Loucy (cell line): ENCODE data around the gene PRADC1.
"Not testable (repeated sequence)": the region's sequence is repeated elsewhere in the genome, so short reads cannot be mapped to it uniquely, and the experiment has no call there.

Experiments
- H2AFZ ChIP-seq: fragments of 200-600 bp; sonication (generic); 2 replicates; pipeline ENCODE4 v1.6.0; 2016; ENCODE audit warnings: antibody characterized with exemption, mild to moderate bottlenecking, low read length, moderate library complexity
- H3F3A ChIP-seq: fragments of 200-600 bp; 2 replicates; pipeline ENCODE4 v1.6.0; 2016; ENCODE audit warnings: antibody characterized with exemption, low read depth, mild to moderate bottlenecking
- H3K27me3 ChIP-seq: fragments of 200-600 bp; sonication (generic); 2 replicates; pipeline ENCODE4 v1.6.1; 2014; ENCODE audit warnings: low read length, mild to moderate bottlenecking; ENCODE audit not compliant: insufficient read depth, poor library complexity, severe bottlenecking
- H3K36me3 ChIP-seq: fragments of 200-600 bp; sonication (generic); 2 replicates; pipeline ENCODE4 v1.6.1; 2016; ENCODE audit warnings: low read length; ENCODE audit not compliant: insufficient read depth
- H3K4me1 ChIP-seq: fragments of 200-600 bp; sonication (generic); 2 replicates; pipeline ENCODE4 v1.5.1; 2014; ENCODE audit warnings: low read length, mild to moderate bottlenecking; ENCODE audit not compliant: insufficient read depth, poor library complexity, severe bottlenecking
- H3K4me2 ChIP-seq: fragments of 200-600 bp; sonication (generic); 2 replicates; pipeline ENCODE4 v1.6.0; 2014; ENCODE audit warnings: antibody characterized with exemption, low read length, low read depth, mild to moderate bottlenecking; ENCODE audit not compliant: poor library complexity, severe bottlenecking
- H3K4me3 ChIP-seq: fragments of 200-600 bp; sonication (generic); 2 replicates; pipeline ENCODE4 v1.5.1; 2014; ENCODE audit warnings: low read length, mild to moderate bottlenecking, mixed read lengths; ENCODE audit not compliant: poor library complexity, severe bottlenecking
- H3K79me2 ChIP-seq: fragments of 200-600 bp; sonication (generic); 2 replicates; pipeline ENCODE4 v1.6.1; 2014; ENCODE audit warnings: low read length; ENCODE audit not compliant: insufficient read depth
- H3K9ac ChIP-seq: fragments of 200-600 bp; sonication (generic); 2 replicates; pipeline ENCODE4 v1.6.0; 2014; ENCODE audit warnings: mild to moderate bottlenecking, low read depth, low read length, moderate library complexity; ENCODE audit not compliant: poor library complexity, severe bottlenecking
- H3K9me2 ChIP-seq: fragments of 200-600 bp; sonication (generic); replicated peaks from 2 replicates; pipeline ENCODE4 v1.6.1; 2016; ENCODE audit warnings: low read depth, low read length, mixed read lengths
- H3K9me3 ChIP-seq: fragments of 200-600 bp; sonication (generic); 2 replicates; pipeline ENCODE4 v1.6.1; 2014; ENCODE audit warnings: mild to moderate bottlenecking, antibody characterized with exemption, low read length, low read depth; ENCODE audit not compliant: insufficient read depth
- H4K20me1 ChIP-seq: fragments of 200-600 bp; sonication (generic); 2 replicates; pipeline ENCODE4 v1.6.0; 2014; ENCODE audit warnings: antibody characterized with exemption, low read length, mild to moderate bottlenecking; ENCODE audit not compliant: insufficient read depth, poor library complexity, severe bottlenecking
- EZH2phosphoT487 ChIP-seq: fragments of 200-600 bp; IDR thresholded peaks from 2 replicates; pipeline ENCODE4 v1.6.1; 2018; ENCODE audit warnings: antibody characterized with exemption, mild to moderate bottlenecking, moderate library complexity, borderline replicate concordance
- TF ChIP-seq, protein P1 (sequence below): fragments of 200-600 bp; sonication (generic); conservative IDR thresholded peaks from 2 replicates; pipeline ENCODE4 v1.5.1; 2014; ENCODE audit warnings: mild to moderate bottlenecking, antibody characterized with exemption, low read length

The PRADC1 gene

DNA sequence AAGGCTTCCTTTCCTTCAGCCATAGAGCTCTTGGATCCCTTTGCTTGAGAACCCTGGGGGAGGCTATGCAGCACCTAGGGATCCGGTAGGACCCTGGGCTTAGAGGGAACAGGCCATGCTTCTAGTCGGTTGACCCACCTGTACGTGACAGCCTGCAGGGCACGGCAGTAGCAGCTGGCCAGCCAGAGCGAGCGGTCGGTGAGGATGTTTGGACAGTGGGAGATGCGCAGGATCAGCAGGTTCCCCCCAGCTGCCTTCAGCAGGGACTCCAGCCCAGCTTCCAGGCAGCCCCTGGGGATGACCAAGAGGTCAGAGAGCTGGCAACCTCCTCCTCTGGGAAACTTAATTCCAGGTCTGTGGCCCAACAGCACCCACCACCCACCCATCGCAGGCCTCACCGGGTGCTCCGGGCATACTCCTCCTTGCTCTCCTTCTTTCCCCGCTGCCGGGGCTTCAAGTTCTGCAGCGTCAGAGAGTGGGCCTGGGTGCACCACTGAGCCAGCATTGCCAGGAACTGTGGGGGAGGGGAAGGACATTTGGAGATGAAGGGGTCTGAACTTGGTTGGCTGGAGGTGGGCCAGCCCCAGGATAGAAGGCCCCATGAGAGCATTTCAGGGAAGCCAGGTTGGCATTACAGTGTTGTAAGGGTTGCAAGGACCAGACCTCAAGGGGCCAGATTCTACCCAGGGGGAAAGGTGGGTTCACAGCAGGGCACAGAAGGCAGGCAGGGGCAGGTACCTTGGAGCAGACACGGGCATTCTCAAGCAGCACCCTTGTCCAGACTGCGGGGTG is 30.7 kb upstream of the PRADC1 start:
- Histone ChIP-seq H3K9me3 (no peaks in the 10 kb centered on the region), H3K4me3 (no peak overlapping the region), H3K4me1 (no peaks in the 10 kb centered on the region), H3K9ac (no peak overlapping the region), H3K79me2 (no peaks in the 10 kb centered on the region), H2AFZ (no peak overlapping the region), H3K36me3 (peaks cover 57% of the 10 kb centered on the region; the same call in 1 of the 2 replicates), H4K20me1 (no peaks in the 10 kb centered on the region), H3K27me3 (no peaks in the 10 kb centered on the region), H3F3A (no peaks in the 10 kb centered on the region), H3K4me2 (no peak overlapping the region), H3K9me2 (no peaks in the 10 kb centered on the region)
- no peak for TF ChIP-seq EZH2phosphoT487
- TF ChIP-seq, protein P1, sequence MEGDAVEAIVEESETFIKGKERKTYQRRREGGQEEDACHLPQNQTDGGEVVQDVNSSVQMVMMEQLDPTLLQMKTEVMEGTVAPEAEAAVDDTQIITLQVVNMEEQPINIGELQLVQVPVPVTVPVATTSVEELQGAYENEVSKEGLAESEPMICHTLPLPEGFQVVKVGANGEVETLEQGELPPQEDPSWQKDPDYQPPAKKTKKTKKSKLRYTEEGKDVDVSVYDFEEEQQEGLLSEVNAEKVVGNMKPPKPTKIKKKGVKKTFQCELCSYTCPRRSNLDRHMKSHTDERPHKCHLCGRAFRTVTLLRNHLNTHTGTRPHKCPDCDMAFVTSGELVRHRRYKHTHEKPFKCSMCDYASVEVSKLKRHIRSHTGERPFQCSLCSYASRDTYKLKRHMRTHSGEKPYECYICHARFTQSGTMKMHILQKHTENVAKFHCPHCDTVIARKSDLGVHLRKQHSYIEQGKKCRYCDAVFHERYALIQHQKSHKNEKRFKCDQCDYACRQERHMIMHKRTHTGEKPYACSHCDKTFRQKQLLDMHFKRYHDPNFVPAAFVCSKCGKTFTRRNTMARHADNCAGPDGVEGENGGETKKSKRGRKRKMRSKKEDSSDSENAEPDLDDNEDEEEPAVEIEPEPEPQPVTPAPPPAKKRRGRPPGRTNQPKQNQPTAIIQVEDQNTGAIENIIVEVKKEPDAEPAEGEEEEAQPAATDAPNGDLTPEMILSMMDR = no peak

DNA sequence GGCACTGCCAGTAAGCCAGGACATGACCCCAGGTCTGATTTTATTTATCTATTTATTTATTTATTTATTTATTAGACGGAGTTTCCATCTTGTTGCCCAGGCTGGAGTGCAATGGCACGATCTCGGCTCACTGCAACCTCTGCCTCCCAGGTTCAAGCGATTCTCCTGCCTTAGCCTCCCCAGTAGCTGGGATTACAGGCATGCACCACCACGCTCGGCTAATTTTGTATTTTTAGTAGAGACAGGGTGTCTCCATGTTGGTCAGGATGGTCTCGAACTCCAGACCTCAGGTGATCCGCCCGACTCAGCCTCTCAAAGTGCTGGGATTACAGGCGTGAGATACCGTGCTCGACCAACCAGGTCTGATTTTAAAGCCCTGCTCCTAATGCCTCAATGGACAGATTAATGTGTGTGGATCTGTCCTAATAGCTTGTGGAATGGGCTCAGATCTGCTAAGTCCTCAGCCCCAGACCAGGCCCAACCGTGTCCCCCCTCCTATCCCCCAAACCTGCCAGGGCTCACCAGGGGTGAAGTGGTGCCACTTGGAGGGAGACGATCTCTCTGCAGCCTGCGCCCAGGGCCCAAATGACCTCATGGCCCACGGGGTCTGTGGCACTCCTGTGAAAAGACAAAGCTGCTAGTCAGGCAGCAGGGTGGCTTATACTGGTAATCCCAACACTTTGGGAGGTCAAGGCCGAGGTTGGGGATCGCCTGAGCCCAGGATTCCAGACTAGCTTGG is 29.8 kb upstream of the PRADC1 start:
- not testable (repeated sequence) for H2AFZ ChIP-seq, H3K79me2 ChIP-seq

DNA sequence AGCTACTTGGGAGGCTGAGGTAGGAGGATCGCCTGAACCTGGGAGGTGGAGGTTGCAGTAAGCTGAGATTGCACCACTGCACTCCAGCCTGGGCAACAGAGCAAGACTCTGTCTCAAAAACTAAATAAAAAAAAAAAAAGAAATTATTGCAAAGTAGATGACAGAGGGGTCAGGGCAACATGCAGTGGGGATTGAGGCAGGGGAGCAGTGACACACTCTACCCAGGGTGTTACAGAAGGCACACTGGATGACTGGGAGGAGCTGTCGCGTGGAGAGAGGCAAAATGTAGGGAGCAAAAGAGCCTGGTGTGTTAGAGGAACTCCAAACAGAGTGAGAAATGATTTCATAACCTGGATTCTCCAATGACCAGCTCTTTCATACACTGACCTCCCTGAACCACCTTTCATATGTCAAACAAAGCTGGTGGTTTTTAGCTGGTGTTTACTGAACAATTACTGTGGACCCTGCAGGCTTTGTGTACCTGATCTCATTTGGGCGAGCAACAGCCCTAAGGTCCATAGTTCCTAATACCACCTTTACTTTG is 29.1 kb upstream of the PRADC1 start:
- H3K4me3 ChIP-seq = no peak overlapping the region
- H3K27me3 ChIP-seq = no peaks in the 10 kb centered on the region
- H2AFZ ChIP-seq = no peak overlapping the region
- no peaks in the 10 kb centered on the region for H3F3A ChIP-seq
- no peaks in the 10 kb centered on the region for H3K4me1 ChIP-seq
- no peak overlapping the region for H3K9ac ChIP-seq
- peaks cover 56% of the 10 kb centered on the region; the same call in 1 of the 2 replicates for H3K36me3 ChIP-seq
- no peaks in the 10 kb centered on the region for H3K9me3 ChIP-seq
- no peak overlapping the region for H3K4me2 ChIP-seq
- H3K79me2 ChIP-seq = no peaks in the 10 kb centered on the region
- TF ChIP-seq EZH2phosphoT487 = no peak
- TF ChIP-seq, protein P1 = no peak
- H3K9me2 ChIP-seq = no peaks in the 10 kb centered on the region
- no peaks in the 10 kb centered on the region for H4K20me1 ChIP-seq

More for the DNA sequence above, 29.8 kb upstream of the PRADC1 start:
- H3K4me1 ChIP-seq, H3F3A ChIP-seq, H3K9me2 ChIP-seq, H3K4me3 ChIP-seq, H3K4me2 ChIP-seq, H3K27me3 ChIP-seq, H3K9me3 ChIP-seq, H4K20me1 ChIP-seq, H3K9ac ChIP-seq: not testable (repeated sequence)
- peaks cover 58% of the 10 kb centered on the region; the same call in 1 of the 2 replicates for H3K36me3 ChIP-seq
